Panc1 (cell line): Measurements from ENCODE around the gene CDK17. TPM values are rescaled to one million over a fixed set of nuclear protein-coding genes. Genes with fewer than 3 reads are reported as not detected.

Experiments used
- ATAC-seq: fragments of 200-7000 bp; cut with Tn5 transposase; 2 replicates; pipeline ENCODE4 v1.9.1; 2020; ENCODE audit warnings: mild to moderate bottlenecking, moderate library complexity
- BruUV-seq: library from RNA; stranded (reverse); fragments of 400-500 nt; replicated peaks from 2 replicates; lab custom pipeline; 2021; lab: Mats Ljungman, UMichigan
- CTCF ChIA-PET: fragments of 300-600 bp; sonication (Branson Sonifier 250); formaldehyde crosslinking; loops from one replicate; lab custom pipeline; 2022; ENCODE audit warnings: antibody characterized with exemption; lab: Charles Lee
- POLR2A ChIA-PET: fragments of 300-600 bp; sonication (Branson Sonifier 250); formaldehyde crosslinking; loops from one replicate; lab custom pipeline; 2022; ENCODE audit warnings: antibody characterized with exemption; lab: Charles Lee
- DNase-seq: peaks from one replicate; pipeline ENCODE4 v3.0.0-alpha.2; 2010; ENCODE audit warnings: low read depth, low spot score
- H3K27ac ChIP-seq: 2 replicates; pipeline ENCODE4 v1.5.1; 2011; ENCODE audit warnings: mild to moderate bottlenecking, low read length, inconsistent platforms
- H3K27me3 ChIP-seq: fragments of 200-500 bp; sonication (Bioruptor generic); 2 replicates; pipeline ENCODE4 v1.6.0; 2014; ENCODE audit warnings: low read length, inconsistent platforms; ENCODE audit not compliant: control insufficient read depth, insufficient read depth
- H3K36me3 ChIP-seq: fragments of 200-500 bp; sonication (Bioruptor generic); 2 replicates; pipeline ENCODE4 v1.5.1; 2014; ENCODE audit warnings: inconsistent platforms, mild to moderate bottlenecking, low read length, moderate library complexity; ENCODE audit not compliant: control insufficient read depth, insufficient read depth
- H3K4me1 ChIP-seq: 2 replicates; pipeline ENCODE4 v1.5.1; 2011; ENCODE audit warnings: inconsistent platforms, mild to moderate bottlenecking, low read length, moderate library complexity; ENCODE audit not compliant: control insufficient read depth, insufficient read depth
- H3K4me3 ChIP-seq, 2 experiments: 2 replicates each; pipeline ENCODE4 v1.5.1; 2011 to 2012; ENCODE audit warnings: low read depth in 2 of 2, low read length in 2 of 2, mild to moderate bottlenecking in 2 of 2, inconsistent platforms in 1 of 2, moderate library complexity in 1 of 2
- H3K9me3 ChIP-seq: fragments of 200-500 bp; sonication (Bioruptor generic); 2 replicates; pipeline ENCODE4 v1.5.1; 2014; ENCODE audit warnings: low read depth, mild to moderate bottlenecking, inconsistent platforms, low read length, moderate library complexity; ENCODE audit not compliant: control insufficient read depth, insufficient read depth
- CTCF ChIP-seq: fragments of 450-650 bp; IDR thresholded peaks from 2 replicates; pipeline ENCODE4 v1.5.1; 2017; ENCODE audit warnings: mild to moderate bottlenecking
- POLR2AphosphoS5 ChIP-seq: IDR thresholded peaks from 2 replicates; pipeline ENCODE4 v1.6.1; 2012; ENCODE audit warnings: mild to moderate bottlenecking, low read depth, low read length, moderate library complexity
- SIN3A ChIP-seq: IDR thresholded peaks from 2 replicates; pipeline ENCODE4 v1.6.1; 2012; ENCODE audit warnings: low read depth, mild to moderate bottlenecking, low read length, moderate library complexity, borderline replicate concordance; ENCODE audit not compliant: insufficient read depth
- TCF7L2 ChIP-seq: IDR thresholded peaks from 2 replicates; pipeline ENCODE4 v1.6.1; 2011; ENCODE audit warnings: mild to moderate bottlenecking, low read depth, low read length, inconsistent platforms
- in situ Hi-C: cut with HindIII; loops from 2 replicates; pipeline ENCODE4 v1.10.0; 2016; ENCODE audit warnings: low sequenced_read_pairs, low pct_unique_long_range_greater_than_20kb
- intact Hi-C: fragments of 100-400 bp; cut with micrococcal nuclease; formaldehyde crosslinking; loops from one replicate; pipeline ENCODE4 v1.10.0; 2022; ENCODE audit not compliant: unreplicated experiment
- total RNA-seq: library from RNA; stranded (reverse); gene quantifications from one replicate; pipeline ENCODE4 v1.2.1, GENCODE V29; 2021; ENCODE audit not compliant: unreplicated experiment
- TF ChIP-seq, protein P1 (sequence below), 2 experiments: IDR thresholded peaks; 2 replicates each; pipeline ENCODE4 v1.6.1; 2011 to 2012; ENCODE audit warnings: low read depth in 2 of 2, control low read depth in 1 of 2, low read length in 1 of 2, mild to moderate bottlenecking in 1 of 2, moderate library complexity in 1 of 2; ENCODE audit not compliant: insufficient read depth in 1 of 2

Gene CDK17
- total RNA-seq, 1 experiment from 2014 or later, result 23.2 TPM

- Histone ChIP-seq H3K27me3 (no peaks in the 10 kb centered on the region), H3K9me3 (no peaks in the 10 kb centered on the region), H3K27ac (no peak overlapping the region), H3K4me1 (no peaks in the 10 kb centered on the region), H3K36me3 (no peaks in the 10 kb centered on the region; the same call in 1 of the 2 replicates), H3K4me3 (no peak overlapping the region)
- no peak for TF ChIP-seq SIN3A
- in situ Hi-C loops, result no loop called here
- ATAC-seq (no peak), DNase-seq (no peak)
- no TSS peak for BruUV-seq
- intact Hi-C loops, result no loop called here
- POLR2A ChIA-PET, result no interaction called here
- CTCF ChIA-PET, result no interaction called here
These were observed 71.2 kb downstream of the CDK17 start for GRCh38 chr12:96329018-96329417.

DNA sequence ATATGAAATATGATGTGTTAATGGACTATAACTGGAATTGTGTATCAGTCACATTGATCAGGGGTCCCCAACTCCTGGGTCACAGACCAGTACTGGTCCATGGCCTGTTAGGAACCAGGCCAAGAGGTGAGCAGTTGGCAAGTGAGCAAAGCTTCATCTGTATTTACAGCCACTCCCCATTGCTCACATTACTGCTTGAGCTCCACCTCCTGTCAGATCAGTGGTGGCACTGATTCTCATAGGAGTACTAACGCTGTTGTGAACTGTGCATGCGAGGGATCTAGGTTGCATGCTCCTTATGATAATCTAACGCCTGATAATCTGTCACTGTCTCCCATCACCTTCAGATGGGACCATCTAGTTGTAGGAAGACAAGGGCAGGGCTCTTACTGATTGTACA lies 72.3 kb downstream of the CDK17 start:
- BruUV-seq, result no TSS peak
- TF ChIP-seq SIN3A (no peak), TCF7L2 (no peak), POLR2AphosphoS5 (no peak), CTCF (no peak)
- TF ChIP-seq, protein P1, sequence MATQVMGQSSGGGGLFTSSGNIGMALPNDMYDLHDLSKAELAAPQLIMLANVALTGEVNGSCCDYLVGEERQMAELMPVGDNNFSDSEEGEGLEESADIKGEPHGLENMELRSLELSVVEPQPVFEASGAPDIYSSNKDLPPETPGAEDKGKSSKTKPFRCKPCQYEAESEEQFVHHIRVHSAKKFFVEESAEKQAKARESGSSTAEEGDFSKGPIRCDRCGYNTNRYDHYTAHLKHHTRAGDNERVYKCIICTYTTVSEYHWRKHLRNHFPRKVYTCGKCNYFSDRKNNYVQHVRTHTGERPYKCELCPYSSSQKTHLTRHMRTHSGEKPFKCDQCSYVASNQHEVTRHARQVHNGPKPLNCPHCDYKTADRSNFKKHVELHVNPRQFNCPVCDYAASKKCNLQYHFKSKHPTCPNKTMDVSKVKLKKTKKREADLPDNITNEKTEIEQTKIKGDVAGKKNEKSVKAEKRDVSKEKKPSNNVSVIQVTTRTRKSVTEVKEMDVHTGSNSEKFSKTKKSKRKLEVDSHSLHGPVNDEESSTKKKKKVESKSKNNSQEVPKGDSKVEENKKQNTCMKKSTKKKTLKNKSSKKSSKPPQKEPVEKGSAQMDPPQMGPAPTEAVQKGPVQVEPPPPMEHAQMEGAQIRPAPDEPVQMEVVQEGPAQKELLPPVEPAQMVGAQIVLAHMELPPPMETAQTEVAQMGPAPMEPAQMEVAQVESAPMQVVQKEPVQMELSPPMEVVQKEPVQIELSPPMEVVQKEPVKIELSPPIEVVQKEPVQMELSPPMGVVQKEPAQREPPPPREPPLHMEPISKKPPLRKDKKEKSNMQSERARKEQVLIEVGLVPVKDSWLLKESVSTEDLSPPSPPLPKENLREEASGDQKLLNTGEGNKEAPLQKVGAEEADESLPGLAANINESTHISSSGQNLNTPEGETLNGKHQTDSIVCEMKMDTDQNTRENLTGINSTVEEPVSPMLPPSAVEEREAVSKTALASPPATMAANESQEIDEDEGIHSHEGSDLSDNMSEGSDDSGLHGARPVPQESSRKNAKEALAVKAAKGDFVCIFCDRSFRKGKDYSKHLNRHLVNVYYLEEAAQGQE (IDR thresholded peaks at IDR 0.05; ENCODE audit: insufficient read depth in 1 of 2, low read depth in 2 of 2, low read length in 1 of 2), result no peak
- ChIA-PET POLR2A (no interaction called here), CTCF (no interaction called here)
- intact Hi-C loops, result no loop called here
- no peaks in the 10 kb centered on the region for H3K4me1 ChIP-seq
- H3K9me3 ChIP-seq, result no peaks in the 10 kb centered on the region
- in situ Hi-C loops, result no loop called here
- no peaks in the 10 kb centered on the region for H3K27me3 ChIP-seq
- H3K4me3 ChIP-seq, result no peak overlapping the region
- no peaks in the 10 kb centered on the region; the same call in 1 of the 2 replicates for H3K36me3 ChIP-seq
- no peak for DNase-seq
- no peak overlapping the region for H3K27ac ChIP-seq
- ATAC-seq, result no peak

DNA sequence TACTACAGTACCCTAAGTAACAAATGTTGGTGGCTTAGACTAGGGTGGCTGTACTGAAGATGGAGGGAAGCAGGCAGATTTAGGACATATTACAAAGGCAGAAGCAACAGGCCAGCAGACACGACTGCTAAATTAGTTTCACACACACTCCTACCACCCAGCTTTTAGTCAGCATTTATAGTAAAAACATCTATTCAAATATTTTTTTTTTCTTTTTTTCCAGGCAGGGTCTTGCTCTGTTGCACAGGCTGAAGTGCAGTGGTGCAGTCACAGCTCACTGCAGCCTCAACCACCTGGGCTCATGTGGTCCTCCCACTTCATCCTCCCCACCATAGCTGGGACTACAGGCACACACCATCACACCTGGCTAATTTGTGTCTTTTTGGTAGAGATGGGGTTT lies 72.9 kb downstream of the CDK17 start:
- Histone ChIP-seq H3K27ac (no peak overlapping the region), H3K27me3 (no peaks in the 10 kb centered on the region), H3K36me3 (no peaks in the 10 kb centered on the region; the same call in 1 of the 2 replicates), H3K9me3 (no peaks in the 10 kb centered on the region), H3K4me1 (no peaks in the 10 kb centered on the region), H3K4me3 (no peak overlapping the region)
- DNase-seq (no peak), ATAC-seq (no peak)
- ChIA-PET CTCF (no interaction called here), POLR2A (no interaction called here)
- intact Hi-C loops, result no loop called here
- TF ChIP-seq TCF7L2 (no peak), POLR2AphosphoS5 (no peak), CTCF (no peak), SIN3A (no peak)
- TF ChIP-seq, protein P1 (IDR thresholded peaks at IDR 0.05; ENCODE audit: insufficient read depth in 1 of 2, low read depth in 2 of 2, low read length in 1 of 2), result no peak
- in situ Hi-C loops, result no loop called here
- no TSS peak for BruUV-seq
